GM19395 (cell line): ENCODE data around the gene PKDCC.

Experiments
- ATAC-seq: cut with Tn5 transposase; IDR thresholded peaks from one replicate; pipeline ENCODE4 v1.9.1; 2021; ENCODE audit warnings: mild to moderate bottlenecking, moderate library complexity; ENCODE audit not compliant: unreplicated experiment

PKDCC gene

DNA sequence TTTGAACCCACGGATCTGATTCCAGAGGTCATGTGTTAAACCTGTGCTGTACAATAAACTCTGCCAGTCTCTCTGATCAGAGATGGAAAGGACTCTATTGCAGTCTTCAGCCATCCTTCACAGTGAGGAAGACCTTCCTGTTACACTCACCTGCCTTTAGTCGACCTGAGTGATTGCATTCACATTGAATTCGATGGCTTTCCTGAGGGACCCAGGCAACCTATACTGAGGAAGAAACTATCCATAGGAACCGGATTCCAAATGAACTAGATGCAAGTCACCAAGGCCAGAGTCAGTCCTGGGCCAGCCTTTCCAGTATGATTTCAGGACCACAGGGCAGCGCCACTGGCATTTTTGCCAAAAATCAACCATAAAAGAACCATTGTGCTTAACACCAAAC is 56.8 kb downstream of the PKDCC start:
- no peak for ATAC-seq

DNA sequence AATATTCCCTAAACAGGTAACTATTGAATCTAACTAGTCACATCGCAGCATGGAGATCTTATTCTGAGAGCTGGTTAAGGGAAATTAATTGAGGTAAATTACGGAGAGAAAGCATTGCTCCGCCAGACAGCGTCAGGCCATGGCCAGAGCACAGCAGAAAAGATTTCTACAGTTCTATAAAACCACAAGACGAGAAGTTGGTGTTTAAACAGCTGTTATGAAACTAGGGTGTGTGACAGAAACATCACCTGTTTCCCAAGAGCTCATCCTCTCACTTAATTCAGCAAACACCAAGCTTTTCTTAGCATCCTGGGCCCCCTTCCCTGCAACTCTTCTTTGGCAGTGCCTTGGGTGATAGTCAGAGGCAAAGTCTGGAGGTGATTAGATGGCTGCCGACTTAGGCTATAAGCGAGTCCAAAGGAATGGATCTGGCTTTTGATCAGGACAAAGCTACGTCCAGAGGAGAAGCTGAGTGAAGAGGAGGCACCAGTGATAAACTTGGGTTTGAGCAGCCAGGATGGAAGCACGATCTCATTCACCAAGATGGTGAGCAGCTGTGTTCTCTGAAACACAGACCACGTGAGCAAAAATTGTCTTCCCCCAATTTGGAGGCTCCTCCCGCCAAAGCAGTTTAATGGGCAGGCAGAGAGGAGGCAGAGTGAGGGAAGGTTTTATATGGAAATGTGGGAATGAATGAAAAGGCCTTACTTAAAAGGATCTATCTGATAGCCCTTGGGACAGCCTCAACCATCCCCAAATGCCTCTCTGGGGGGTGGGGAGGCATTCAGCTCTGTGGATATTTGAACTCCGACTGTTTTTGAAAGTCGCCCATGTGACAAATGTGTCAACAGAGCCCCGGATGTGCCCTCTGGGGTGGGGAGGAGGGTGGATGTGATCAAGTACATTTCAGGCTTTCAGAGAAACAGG is 57.8 kb downstream of the PKDCC start:
- peak; percentile 50 for ATAC-seq

DNA sequence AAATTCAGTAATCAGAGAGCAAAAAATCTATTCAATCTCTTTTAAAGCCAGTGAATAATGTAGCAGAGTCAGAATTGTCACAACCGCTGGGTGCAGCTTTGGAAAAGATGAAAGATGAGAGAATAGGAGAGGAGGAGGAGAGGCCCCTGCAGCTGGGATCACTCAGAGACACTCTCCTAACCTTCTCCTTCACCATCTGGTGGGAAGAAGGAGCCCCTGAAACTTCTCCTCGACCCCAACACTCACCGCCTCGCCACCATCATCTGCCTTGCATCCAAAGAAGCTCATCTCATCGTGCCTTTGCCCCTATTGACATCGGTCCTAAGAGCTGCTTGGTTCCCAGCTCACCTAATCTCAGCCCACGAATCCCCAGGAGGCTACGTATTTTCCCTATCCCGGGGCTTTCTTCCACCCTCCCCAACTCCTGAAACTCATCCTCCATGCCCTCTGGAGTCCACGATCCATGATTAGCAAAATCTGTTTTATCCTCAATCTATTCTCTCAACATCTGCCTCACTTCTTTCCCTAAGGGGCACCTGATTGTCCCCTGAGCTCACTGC is 58.5 kb downstream of the PKDCC start:
- no peak for ATAC-seq

- no peak for ATAC-seq
These were observed 59.6 kb downstream of the PKDCC start for GRCh38 chr2:42107249-42108042.
